ENCODE measurements around the gene USP54.
A peak's percentile ranks its signal among the peaks of the same experiment; 100 is the strongest.
"Not testable (repeated sequence)": the region's sequence is repeated elsewhere in the genome, so short reads cannot be mapped to it uniquely, and the experiment has no call there.

USP54 gene, protein sequence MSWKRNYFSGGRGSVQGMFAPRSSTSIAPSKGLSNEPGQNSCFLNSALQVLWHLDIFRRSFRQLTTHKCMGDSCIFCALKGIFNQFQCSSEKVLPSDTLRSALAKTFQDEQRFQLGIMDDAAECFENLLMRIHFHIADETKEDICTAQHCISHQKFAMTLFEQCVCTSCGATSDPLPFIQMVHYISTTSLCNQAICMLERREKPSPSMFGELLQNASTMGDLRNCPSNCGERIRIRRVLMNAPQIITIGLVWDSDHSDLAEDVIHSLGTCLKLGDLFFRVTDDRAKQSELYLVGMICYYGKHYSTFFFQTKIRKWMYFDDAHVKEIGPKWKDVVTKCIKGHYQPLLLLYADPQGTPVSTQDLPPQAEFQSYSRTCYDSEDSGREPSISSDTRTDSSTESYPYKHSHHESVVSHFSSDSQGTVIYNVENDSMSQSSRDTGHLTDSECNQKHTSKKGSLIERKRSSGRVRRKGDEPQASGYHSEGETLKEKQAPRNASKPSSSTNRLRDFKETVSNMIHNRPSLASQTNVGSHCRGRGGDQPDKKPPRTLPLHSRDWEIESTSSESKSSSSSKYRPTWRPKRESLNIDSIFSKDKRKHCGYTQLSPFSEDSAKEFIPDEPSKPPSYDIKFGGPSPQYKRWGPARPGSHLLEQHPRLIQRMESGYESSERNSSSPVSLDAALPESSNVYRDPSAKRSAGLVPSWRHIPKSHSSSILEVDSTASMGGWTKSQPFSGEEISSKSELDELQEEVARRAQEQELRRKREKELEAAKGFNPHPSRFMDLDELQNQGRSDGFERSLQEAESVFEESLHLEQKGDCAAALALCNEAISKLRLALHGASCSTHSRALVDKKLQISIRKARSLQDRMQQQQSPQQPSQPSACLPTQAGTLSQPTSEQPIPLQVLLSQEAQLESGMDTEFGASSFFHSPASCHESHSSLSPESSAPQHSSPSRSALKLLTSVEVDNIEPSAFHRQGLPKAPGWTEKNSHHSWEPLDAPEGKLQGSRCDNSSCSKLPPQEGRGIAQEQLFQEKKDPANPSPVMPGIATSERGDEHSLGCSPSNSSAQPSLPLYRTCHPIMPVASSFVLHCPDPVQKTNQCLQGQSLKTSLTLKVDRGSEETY (N-terminal part only)
- total RNA-seq: 6.8 to 15.2 (median 7.3) reads per million in 3 experiments

DNA sequence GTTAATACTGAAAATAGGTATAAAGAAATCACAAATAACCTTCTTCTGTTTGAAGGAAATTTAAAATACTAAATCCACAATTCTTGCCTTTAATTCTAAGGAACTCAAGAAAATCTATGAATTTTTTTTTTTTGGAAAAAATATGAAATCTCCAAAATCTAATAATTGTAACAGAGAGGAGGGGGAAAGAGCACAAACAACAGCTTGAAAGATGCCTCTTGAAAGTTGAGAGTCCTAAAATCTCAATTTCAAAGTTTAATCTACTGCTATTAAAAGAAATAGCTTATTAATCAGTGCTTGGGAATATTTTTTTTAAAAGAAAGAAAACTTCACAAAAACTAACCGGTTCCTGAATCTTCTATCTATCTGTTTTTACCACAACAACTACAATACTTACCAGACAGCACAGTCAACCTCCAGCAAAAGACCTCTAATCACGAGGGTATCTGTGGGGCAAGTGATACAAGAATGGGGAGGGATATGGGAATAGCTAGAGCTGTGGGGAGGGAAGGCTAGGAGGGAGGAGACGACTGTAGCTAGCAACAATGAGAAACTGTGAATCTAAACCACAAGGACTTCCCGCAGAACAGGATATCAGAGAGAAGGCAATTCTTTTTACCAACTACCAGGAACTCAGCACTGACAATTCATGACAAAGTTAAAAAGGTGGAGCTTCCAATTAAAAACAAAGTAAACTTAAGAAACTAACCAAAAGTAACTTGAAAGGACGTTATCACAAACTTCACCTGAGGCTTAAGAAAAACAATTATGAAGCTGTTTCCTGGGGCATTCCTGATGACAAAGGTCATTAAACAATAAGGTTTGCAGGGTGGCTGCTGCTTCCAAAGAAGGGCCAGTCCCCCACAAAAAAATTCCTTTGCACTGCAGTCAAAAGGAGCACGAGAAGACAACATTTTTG, at the start of gene USP54:
USP54 (minus strand) TSS at position 462 of the 919 bp plus-strand sequence. CDS start 15,684 bp downstream, outside the sequence.
- DNase-seq: peak; percentile 25

GRCh38 chr10:73639286-73639685, 48.1 kb upstream of the USP54 start:
- no peak for DNase-seq

DNA sequence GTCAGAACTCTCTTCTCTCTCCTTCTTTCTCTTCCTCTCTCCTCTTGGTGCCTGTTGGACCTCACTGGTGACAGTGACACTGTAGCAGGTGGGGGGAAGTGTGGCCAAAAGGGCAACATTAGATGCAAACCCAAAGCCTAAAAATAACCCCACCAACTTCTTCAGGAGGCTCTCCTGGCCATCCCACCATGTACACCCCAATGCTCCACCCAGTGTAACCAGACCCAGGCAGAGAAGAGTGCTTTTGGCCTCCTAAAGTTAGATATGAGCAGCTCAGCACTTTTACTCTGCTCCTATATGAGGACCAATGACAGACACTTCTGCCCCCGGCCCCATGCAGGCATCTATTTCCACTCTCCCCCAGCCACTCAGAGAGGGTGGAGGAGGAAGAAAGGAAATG, 44.6 kb upstream of the USP54 start:
- DNase-seq: no peak

- no peak for DNase-seq
These were observed 43.3 kb upstream of the USP54 start for GRCh38 chr10:73634421-73634820.

- no peak for DNase-seq
These were observed 38.0 kb upstream of the USP54 start for GRCh38 chr10:73629165-73629564.

- DNase-seq: no peak
These were observed 37.3 kb upstream of the USP54 start for GRCh38 chr10:73628405-73628804.

GRCh38 chr10:73627300-73627699, 36.2 kb upstream of the USP54 start:
- DNase-seq: no peak

GRCh38 chr10:73625884-73626752, 35.0 kb upstream of the USP54 start:
- DNase-seq: peak; percentile 93

GRCh38 chr10:73625004-73625883, 34.1 kb upstream of the USP54 start:
- DNase-seq: no peak

GRCh38 chr10:73623056-73623455, 31.9 kb upstream of the USP54 start:
- no peak for DNase-seq

DNA sequence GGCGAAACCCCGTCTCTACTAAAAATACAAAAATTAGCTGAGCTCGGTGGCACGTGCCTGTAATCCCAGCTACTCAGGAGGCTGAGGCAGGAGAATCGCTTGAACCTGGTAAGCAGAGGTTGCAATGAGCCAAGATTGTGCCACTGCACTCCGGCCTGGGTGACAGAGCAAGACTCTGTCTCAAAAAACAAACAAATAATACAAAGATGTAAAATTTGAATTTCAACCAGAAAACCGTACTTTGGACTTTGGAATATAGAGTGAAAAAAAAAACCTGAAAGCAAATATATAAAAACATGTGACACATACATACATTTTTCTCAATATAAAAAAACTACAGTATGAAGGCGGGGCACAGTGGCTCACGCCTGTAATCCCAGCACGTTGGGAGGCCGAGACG, 29.8 kb upstream of the USP54 start:
- not testable (repeated sequence) for DNase-seq

- not testable (repeated sequence) for DNase-seq
These were observed 26.0 kb upstream of the USP54 start for GRCh38 chr10:73617143-73617542.

- no peak for DNase-seq
These were observed 23.6 kb upstream of the USP54 start for GRCh38 chr10:73614720-73615119.

- DNase-seq: no peak
These were observed 18.0 kb upstream of the USP54 start for GRCh38 chr10:73609116-73609515.

- no peak for DNase-seq
These were observed 10.4 kb upstream of the USP54 start for GRCh38 chr10:73601486-73601921.

DNA sequence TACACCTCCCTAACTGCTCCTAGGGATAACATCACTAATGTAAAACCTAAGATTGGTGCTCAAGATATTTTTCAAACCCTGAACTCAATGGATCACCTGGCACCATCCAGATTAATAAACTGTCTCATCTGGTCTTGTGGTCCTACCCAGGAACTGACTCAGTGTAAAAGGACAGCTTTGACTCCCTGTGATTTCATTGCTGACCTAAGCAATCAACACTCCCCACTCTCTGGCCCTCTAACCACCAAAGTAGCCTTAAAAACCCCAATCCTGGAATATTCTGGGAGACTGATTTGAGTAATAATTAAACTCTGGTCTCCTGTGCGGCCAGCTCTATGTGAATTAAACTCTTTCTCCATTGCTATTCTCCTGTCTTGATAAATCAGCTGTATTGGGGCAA, 6.2 kb upstream of the USP54 start:
- no peak for DNase-seq

DNA sequence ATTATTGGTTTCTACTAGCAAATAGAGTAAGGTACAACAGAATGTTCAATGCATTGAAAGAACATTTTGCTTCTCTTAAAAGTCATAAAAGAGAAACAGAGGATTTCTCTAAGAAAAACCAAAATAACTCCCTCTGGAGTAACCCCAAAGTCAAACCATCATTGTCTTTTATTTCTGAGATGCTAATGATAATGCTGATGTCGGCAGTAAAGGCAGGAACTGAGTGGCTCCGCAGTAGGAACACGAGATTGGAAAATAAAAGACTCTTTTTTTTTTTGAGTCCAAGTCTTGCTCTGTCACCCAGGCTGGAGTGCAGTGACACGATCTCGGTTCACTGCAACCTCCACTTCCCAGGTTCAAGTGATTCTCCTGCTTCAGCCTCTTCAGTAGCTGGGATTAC, 2.7 kb upstream of the USP54 start:
- no peak for DNase-seq

GRCh38 chr10:73593110-73593509, 2.0 kb upstream of the USP54 start:
- DNase-seq: no peak

DNA sequence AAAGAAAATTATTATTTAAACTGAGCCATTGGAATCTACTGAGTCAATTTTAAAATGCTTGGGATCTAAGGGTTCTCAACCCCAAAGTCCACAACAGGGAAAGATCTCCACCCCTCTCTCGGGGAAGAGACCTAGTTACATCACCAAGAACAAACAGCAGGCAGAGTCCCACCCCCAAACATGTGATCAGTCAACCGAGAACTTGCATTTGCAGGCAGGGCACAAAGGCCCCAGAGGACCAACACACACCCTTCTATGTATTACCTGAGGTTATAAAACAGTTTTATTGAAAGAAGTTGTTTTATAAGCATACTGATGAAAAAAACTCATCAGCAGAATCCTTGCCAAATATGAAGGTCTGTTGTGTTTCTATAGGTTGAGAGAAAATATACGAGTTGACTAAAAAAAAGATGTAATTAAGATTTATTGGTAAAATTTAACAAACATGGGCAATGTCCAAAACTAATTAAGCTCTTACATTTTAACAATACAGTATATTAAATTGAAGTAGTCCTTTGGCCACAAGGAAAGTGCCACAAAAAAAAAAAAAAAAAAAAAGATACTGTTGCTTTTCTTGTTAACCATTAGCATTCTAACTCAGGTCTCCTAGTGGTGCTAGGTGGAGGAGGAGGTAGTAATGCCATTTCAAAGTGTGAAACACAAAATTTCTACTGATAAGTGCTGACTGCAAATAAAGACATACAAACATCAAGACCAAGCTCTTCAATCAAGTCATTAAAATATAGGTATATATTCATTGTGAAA, 975 bp upstream of the USP54 start:
- DNase-seq: no peak

Data from central memory CD4-positive, alpha-beta T cell (primary cell).